ENCODE results near the gene MS4A6E.

The MS4A6E gene

GRCh38 chr11:60370811-60371298, 43.8 kb downstream of the MS4A6E start:
- TF ChIP-seq, protein P1, sequence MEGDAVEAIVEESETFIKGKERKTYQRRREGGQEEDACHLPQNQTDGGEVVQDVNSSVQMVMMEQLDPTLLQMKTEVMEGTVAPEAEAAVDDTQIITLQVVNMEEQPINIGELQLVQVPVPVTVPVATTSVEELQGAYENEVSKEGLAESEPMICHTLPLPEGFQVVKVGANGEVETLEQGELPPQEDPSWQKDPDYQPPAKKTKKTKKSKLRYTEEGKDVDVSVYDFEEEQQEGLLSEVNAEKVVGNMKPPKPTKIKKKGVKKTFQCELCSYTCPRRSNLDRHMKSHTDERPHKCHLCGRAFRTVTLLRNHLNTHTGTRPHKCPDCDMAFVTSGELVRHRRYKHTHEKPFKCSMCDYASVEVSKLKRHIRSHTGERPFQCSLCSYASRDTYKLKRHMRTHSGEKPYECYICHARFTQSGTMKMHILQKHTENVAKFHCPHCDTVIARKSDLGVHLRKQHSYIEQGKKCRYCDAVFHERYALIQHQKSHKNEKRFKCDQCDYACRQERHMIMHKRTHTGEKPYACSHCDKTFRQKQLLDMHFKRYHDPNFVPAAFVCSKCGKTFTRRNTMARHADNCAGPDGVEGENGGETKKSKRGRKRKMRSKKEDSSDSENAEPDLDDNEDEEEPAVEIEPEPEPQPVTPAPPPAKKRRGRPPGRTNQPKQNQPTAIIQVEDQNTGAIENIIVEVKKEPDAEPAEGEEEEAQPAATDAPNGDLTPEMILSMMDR (IDR thresholded peaks at IDR 0.05; ENCODE audit: low read length), result no peak
- no peak for TF ChIP-seq EZH2 (IDR thresholded peaks at IDR 0.05; ENCODE audit: borderline replicate concordance, low read length)
- no peaks in the 10 kb centered on the region for H4K20me1 ChIP-seq (ENCODE audit: insufficient read depth, low read length)
- no peak overlapping the region for H3K4me3 ChIP-seq (ENCODE audit: low read depth, low read length, poor library complexity, severe bottlenecking)
- H3K4me1 ChIP-seq (ENCODE audit: insufficient read depth, low read length, severe bottlenecking), result peaks cover 10% of the 10 kb centered on the region
- no peak overlapping the region for H3K4me2 ChIP-seq (ENCODE audit: low read length)
- no peaks in the 10 kb centered on the region for H3K9me2 ChIP-seq (ENCODE audit: low read depth, low read length)
- no peaks in the 10 kb centered on the region for H3K36me3 ChIP-seq (ENCODE audit: insufficient read depth, low read length)
- no peaks in the 10 kb centered on the region for H3F3A ChIP-seq (ENCODE audit: insufficient read depth, low read length)
- H2AFZ ChIP-seq (ENCODE audit: low read length), result no peak overlapping the region
- no peak overlapping the region for H3K27ac ChIP-seq (ENCODE audit: low read depth, low read length, poor library complexity, severe bottlenecking)
- H3K9me3 ChIP-seq (ENCODE audit: low read length), result no peaks in the 10 kb centered on the region
- H3K9ac ChIP-seq (ENCODE audit: low read length), result no peak overlapping the region
- no peaks in the 10 kb centered on the region for H3K79me2 ChIP-seq (ENCODE audit: insufficient read depth, low read length)
- H3K27me3 ChIP-seq (ENCODE audit: insufficient read depth, low read length), result no peaks in the 10 kb centered on the region

GRCh38 chr11:60371386-60371785, 44.3 kb downstream of the MS4A6E start:
- Histone ChIP-seq H3K4me3 (ENCODE audit: low read depth, low read length, poor library complexity, severe bottlenecking) (no peak overlapping the region), H2AFZ (ENCODE audit: low read length) (no peak overlapping the region), H3K79me2 (ENCODE audit: insufficient read depth, low read length) (no peaks in the 10 kb centered on the region), H3K4me1 (ENCODE audit: insufficient read depth, low read length, severe bottlenecking) (peaks cover 10% of the 10 kb centered on the region), H4K20me1 (ENCODE audit: insufficient read depth, low read length) (no peaks in the 10 kb centered on the region), H3K4me2 (ENCODE audit: low read length) (no peak overlapping the region), H3K27ac (ENCODE audit: low read depth, low read length, poor library complexity, severe bottlenecking) (no peak overlapping the region), H3F3A (ENCODE audit: insufficient read depth, low read length) (no peaks in the 10 kb centered on the region), H3K9me3 (ENCODE audit: low read length) (no peaks in the 10 kb centered on the region), H3K36me3 (ENCODE audit: insufficient read depth, low read length) (no peaks in the 10 kb centered on the region), H3K9ac (ENCODE audit: low read length) (no peak overlapping the region), H3K27me3 (ENCODE audit: insufficient read depth, low read length) (no peaks in the 10 kb centered on the region), H3K9me2 (ENCODE audit: low read depth, low read length) (no peaks in the 10 kb centered on the region)
- TF ChIP-seq, protein P1 (IDR thresholded peaks at IDR 0.05; ENCODE audit: low read length), result no peak
- no peak for TF ChIP-seq EZH2 (IDR thresholded peaks at IDR 0.05; ENCODE audit: borderline replicate concordance, low read length)

DNA sequence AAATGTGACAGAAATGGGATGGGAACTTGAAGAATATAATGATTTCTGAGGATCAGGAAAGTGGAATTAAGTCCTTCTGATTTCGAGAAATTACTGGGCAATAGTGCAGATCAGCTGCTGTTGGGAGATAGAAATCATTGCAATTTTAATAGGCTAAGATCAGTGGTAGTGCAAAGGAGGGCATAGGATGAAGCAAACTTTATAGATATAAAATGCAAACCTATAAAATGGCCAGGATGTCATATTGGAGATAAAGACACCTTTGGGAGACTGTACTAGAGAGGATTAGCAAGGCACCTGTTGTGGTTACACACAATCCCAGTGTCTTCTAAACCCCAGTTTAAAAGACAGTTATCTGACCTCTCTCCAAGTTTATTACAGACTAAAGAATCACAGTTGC, 44.8 kb downstream of the MS4A6E start:
- Histone ChIP-seq H4K20me1 (ENCODE audit: insufficient read depth, low read length) (no peaks in the 10 kb centered on the region), H3K27ac (ENCODE audit: low read depth, low read length, poor library complexity, severe bottlenecking) (no peak overlapping the region)
- no peak for TF ChIP-seq EZH2 (IDR thresholded peaks at IDR 0.05; ENCODE audit: borderline replicate concordance, low read length)
- TF ChIP-seq, protein P1 (IDR thresholded peaks at IDR 0.05; ENCODE audit: low read length), result no peak

More for the DNA sequence above, 44.8 kb downstream of the MS4A6E start:
- Histone ChIP-seq H3F3A (ENCODE audit: insufficient read depth, low read length) (no peaks in the 10 kb centered on the region), H3K79me2 (ENCODE audit: insufficient read depth, low read length) (no peaks in the 10 kb centered on the region), H3K4me1 (ENCODE audit: insufficient read depth, low read length, severe bottlenecking) (peaks cover 7% of the 10 kb centered on the region), H3K4me2 (ENCODE audit: low read length) (no peak overlapping the region), H3K36me3 (ENCODE audit: insufficient read depth, low read length) (no peaks in the 10 kb centered on the region), H3K27me3 (ENCODE audit: insufficient read depth, low read length) (no peaks in the 10 kb centered on the region), H3K9ac (ENCODE audit: low read length) (no peak overlapping the region), H3K9me3 (ENCODE audit: low read length) (no peaks in the 10 kb centered on the region), H2AFZ (ENCODE audit: low read length) (no peak overlapping the region), H3K9me2 (ENCODE audit: low read depth, low read length) (no peaks in the 10 kb centered on the region), H3K4me3 (ENCODE audit: low read depth, low read length, poor library complexity, severe bottlenecking) (no peak overlapping the region)

Measured in OCI-LY1 (cell line).